Astrocyte (in vitro differentiated cells and primary cell): ENCODE measurements around the gene SEMA4C.

Experiments
- CTCF ChIP-seq: IDR thresholded peaks from 2 replicates; pipeline ENCODE4 v1.5.1; 2011; ENCODE audit warnings: low read depth, mild to moderate bottlenecking, inconsistent platforms, low read length, moderate library complexity; ENCODE audit not compliant: insufficient read depth
- EZH2 ChIP-seq: IDR thresholded peaks from 2 replicates; pipeline ENCODE4 v1.6.1; 2012; ENCODE audit warnings: mild to moderate bottlenecking, low read length, inconsistent platforms; ENCODE audit not compliant: insufficient read depth

GRCh38 chr2:96815326-96816126 is 54.4 kb downstream of the SEMA4C start:
- TF ChIP-seq CTCF (no peak), EZH2 (no peak)
